Ishikawa (cell line): ENCODE results near the gene AVL9.

Experiments
- CEBPB ChIP-seq: IDR thresholded peaks from 2 replicates; pipeline ENCODE4 v1.6.1; 2012
- CREB1 ChIP-seq: IDR thresholded peaks from 2 replicates; pipeline ENCODE4 v1.6.1; 2012; ENCODE audit warnings: low read depth
- EGR1 ChIP-seq: IDR thresholded peaks from 2 replicates; pipeline ENCODE4 v1.6.1; 2012
- EP300 ChIP-seq: IDR thresholded peaks from 2 replicates; pipeline ENCODE4 v1.6.1; 2012; ENCODE audit warnings: borderline replicate concordance
- FOXM1 ChIP-seq: IDR thresholded peaks from 2 replicates; pipeline ENCODE4 v1.6.1; 2012; ENCODE audit warnings: low read depth, borderline replicate concordance
- MAX ChIP-seq: IDR thresholded peaks from 2 replicates; pipeline ENCODE4 v1.6.1; 2012
- NFIC ChIP-seq: IDR thresholded peaks from 2 replicates; pipeline ENCODE4 v1.6.1; 2012
- RAD21 ChIP-seq: IDR thresholded peaks from 2 replicates; pipeline ENCODE4 v1.6.1; 2012; ENCODE audit warnings: low read depth
- REST ChIP-seq: IDR thresholded peaks from 2 replicates; pipeline ENCODE4 v1.6.1; 2012; ENCODE audit warnings: low read depth, mild to moderate bottlenecking
- TAF1 ChIP-seq: IDR thresholded peaks from 2 replicates; pipeline ENCODE4 v1.6.1; 2012; ENCODE audit warnings: low read depth, mild to moderate bottlenecking
- TCF12 ChIP-seq: IDR thresholded peaks from 2 replicates; pipeline ENCODE4 v1.6.1; 2012; ENCODE audit warnings: low read depth
- TEAD4 ChIP-seq: IDR thresholded peaks from 2 replicates; pipeline ENCODE4 v1.6.1; 2012
- USF1 ChIP-seq: IDR thresholded peaks from 2 replicates; pipeline ENCODE4 v1.6.1; 2012
- YY1 ChIP-seq: IDR thresholded peaks from 2 replicates; pipeline ENCODE4 v1.6.1; 2012; ENCODE audit warnings: low read depth
- ZBTB7A ChIP-seq: IDR thresholded peaks from 2 replicates; pipeline ENCODE4 v1.6.1; 2012; ENCODE audit warnings: low read depth

AVL9 gene

GRCh38 chr7:32476816-32477648 is 18.3 kb upstream of the AVL9 start:
- no peak for TF ChIP-seq NFIC
- TF ChIP-seq EGR1 = no peak
- TF ChIP-seq TCF12 = 0 out of 2 replicates have a peak, but pooled peaks have one; percentile 34
- no peak for TF ChIP-seq FOXM1
- no peak for TF ChIP-seq TAF1
- no peak for TF ChIP-seq CREB1

GRCh38 chr7:32477649-32477980 is 17.7 kb upstream of the AVL9 start:
- TF ChIP-seq RAD21 (no peak), MAX (no peak), FOXM1 (no peak), CEBPB (no peak), YY1 (no peak), ZBTB7A (no peak), TCF12 (no peak), EGR1 (no peak), REST (no peak), NFIC (no peak), TAF1 (no peak), CREB1 (no peak), USF1 (no peak)

- TF ChIP-seq YY1 (no peak), RAD21 (peak; percentile 94)
Observed at GRCh38 chr7:32479574-32480200, 15.6 kb upstream of the AVL9 start.

- no peak for TF ChIP-seq REST
- no peak for TF ChIP-seq TEAD4
- no peak for TF ChIP-seq ZBTB7A
- no peak for TF ChIP-seq YY1
- TF ChIP-seq TAF1 = no peak
- TF ChIP-seq EP300 = no peak
- TF ChIP-seq MAX = no peak
- no peak for TF ChIP-seq RAD21
- TF ChIP-seq CEBPB = no peak
- no peak for TF ChIP-seq TCF12
Observed at GRCh38 chr7:32481176-32481575, 14.1 kb upstream of the AVL9 start.

GRCh38 chr7:32481921-32482320 is 13.4 kb upstream of the AVL9 start:
- TF ChIP-seq EP300 (no peak), YY1 (no peak), TAF1 (no peak), FOXM1 (no peak), TEAD4 (no peak), EGR1 (no peak), NFIC (no peak), ZBTB7A (no peak), CREB1 (no peak), RAD21 (no peak)

GRCh38 chr7:32489788-32490126 is 5.5 kb upstream of the AVL9 start:
- TF ChIP-seq RAD21 = no peak
- TF ChIP-seq YY1 = no peak

GRCh38 chr7:32490127-32490796 is 5.0 kb upstream of the AVL9 start, which contains the start of gene LSM5:
LSM5 (minus strand) TSS chr7:32490380; CDS start chr7:32490365, 15 bp downstream.
- TF ChIP-seq EP300 = peak; percentile 36; the same call in 1 of the 2 replicates
- TF ChIP-seq EGR1 = peak; percentile 8; the same call in 1 of the 2 replicates
- TF ChIP-seq MAX = peak; percentile 90
- no peak for TF ChIP-seq RAD21
- peak; percentile 67; the same call in 1 of the 2 replicates for TF ChIP-seq TCF12
- TF ChIP-seq TEAD4 = peak; percentile 18; the same call in 1 of the 2 replicates
- TF ChIP-seq REST = no peak
- TF ChIP-seq CREB1 = no peak
- TF ChIP-seq TAF1 = peak; percentile 87
- TF ChIP-seq USF1 = peak; percentile 56
- peak; percentile 95 for TF ChIP-seq YY1
- peak; percentile 95 for TF ChIP-seq FOXM1
- TF ChIP-seq NFIC = no peak; the same call in 1 of the 2 replicates
- 0 out of 2 replicates have a peak, but pooled peaks have one; percentile 1 for TF ChIP-seq CEBPB
- TF ChIP-seq ZBTB7A = no peak
